Stimulated activated CD4-positive, alpha-beta T cell treated with anti-CD3 and anti-CD28 coated beads, Interleukin-4, amount 100 ng/mL, for 48 hours (primary cell): ENCODE data around the gene PLPPR5.
"Not testable (repeated sequence)": the region's sequence is repeated elsewhere in the genome, so short reads cannot be mapped to it uniquely, and the experiment has no call there.

ENCODE experiments used
- DNase-seq, 2 donors: peaks; one replicate each; pipeline ENCODE4 v3.0.0-alpha.2; 2020; ENCODE audit warnings: low read depth in 2 of 2

The PLPPR5 gene, protein sequence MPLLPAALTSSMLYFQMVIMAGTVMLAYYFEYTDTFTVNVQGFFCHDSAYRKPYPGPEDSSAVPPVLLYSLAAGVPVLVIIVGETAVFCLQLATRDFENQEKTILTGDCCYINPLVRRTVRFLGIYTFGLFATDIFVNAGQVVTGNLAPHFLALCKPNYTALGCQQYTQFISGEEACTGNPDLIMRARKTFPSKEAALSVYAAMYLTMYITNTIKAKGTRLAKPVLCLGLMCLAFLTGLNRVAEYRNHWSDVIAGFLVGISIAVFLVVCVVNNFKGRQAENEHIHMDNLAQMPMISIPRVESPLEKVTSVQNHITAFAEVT

DNA sequence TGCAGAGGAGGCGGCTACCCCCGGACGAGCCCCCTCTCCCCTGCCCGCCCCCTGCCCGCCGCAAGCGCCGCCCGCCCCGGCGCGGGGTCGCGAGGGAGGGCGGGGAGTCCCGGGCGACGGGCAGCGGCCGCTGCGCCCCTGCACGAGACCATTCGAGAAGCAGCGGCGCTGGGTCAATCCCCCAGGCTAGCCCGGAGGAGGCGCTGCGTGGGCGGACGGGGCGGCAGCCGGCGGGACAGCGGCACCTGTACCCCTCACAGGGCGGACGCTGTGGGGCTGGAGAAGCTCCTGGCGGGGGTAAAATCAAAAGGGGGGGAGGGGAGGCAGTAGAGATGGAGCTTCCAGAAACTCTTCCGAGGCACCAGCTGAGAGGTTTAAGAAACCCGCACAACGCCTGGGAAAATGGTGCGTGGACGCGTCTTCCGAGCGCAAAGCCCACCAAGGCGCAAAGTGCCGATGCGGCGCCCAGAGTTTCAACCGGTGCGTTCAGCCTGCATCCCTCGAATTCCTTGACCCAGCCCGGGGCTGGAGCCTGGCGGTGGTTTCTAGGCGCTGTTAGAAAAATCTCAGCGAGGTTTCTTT, at the start of gene PLPPR5:
Gene PLPPR5 (minus strand): TSS at position 1 of the 582 bp plus-strand sequence. CDS start 190 bp downstream, outside the sequence.
- peak in 1 of 2 donors; percentile 6 for DNase-seq

DNA sequence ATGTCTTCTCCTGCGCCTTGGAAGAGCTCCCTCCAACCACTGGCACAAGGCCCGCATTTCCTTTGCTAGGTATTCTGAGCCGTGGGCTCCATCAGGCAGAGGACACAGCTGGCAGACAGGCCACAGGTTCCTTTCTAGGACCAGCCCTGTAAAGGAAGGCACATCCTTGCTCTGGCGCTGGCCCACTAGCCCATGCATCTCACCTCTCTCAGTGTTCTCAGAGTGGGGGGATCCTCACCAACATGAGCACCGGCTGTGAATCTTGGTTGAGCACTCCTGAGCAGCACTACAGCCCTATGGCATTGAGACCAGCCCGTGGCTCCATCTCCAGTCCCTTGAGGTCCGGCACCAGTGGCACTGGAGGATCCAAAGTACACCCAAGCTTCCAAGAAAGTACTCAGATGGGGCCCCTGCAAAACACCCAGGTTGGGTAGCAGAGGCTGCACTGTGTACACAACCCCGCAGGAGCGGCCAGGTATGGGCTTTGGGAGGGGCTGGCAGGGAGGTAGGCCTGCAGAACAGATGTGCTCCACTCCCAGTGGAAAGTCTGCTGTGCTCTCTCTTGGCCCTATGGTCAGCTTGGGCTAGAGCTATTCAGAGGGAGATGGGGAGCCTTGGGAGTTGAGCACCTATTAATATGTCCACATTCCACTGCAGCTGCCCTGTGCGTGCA, 47.1 kb upstream of the PLPPR5 start:
- DNase-seq: no peak

DNA sequence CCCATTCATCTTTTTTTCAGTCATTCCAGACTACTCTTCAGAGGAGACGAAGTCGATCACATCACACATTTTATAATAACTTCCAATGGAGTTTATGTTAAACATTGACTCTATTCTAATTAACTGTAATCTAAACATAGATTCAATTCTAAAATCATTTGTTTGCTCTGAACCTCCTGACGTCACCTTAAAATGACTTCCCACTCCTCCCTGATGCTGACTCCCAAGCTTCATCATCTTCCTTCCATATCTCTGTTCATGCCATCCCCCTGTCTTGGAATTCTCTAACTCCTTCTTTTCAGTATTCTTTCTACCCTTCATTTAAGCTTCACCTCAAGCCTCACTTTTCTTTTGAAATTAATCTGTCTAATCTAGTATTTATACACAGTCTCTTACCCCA, 45.1 kb upstream of the PLPPR5 start:
- no peak for DNase-seq

DNA sequence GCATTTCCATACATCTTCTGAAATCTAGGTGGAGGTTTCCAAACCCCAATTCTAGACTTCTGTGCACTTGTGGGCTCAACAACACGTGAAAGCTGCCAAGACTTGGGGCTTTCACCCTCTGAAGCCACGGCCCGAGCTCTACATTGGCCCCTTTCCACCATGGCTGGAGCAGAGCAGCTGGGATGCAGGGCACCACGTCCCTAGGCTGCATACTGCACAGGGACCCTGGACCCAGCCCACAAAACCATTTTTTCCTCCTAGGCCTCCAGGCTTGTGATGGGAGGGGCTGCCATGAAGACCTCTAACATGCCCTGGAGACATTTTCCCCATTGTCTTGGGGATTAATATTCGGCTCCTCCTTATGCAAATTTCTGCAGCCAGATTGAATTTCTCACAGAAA, 32.1 kb upstream of the PLPPR5 start:
- not testable (repeated sequence) for DNase-seq

DNA sequence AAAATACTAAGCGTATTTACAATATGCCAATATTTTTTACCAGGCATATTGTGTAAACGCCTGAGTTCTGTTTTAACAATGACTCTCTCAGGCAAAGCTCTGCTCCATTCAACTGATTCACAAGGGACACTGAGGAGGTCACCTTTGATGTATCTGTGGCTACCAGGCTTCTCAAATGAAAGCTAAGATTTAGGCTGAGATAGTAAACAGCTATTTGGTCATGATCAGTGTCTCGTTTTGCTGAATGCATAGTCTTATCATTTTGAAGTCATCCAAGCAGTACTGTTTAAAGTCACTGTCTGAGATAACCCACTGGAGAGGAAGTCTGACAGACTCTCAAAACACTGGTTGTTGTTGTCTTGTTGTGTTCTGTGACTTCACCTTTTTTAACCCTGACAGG, 13.7 kb upstream of the PLPPR5 start:
- DNase-seq: no peak

DNA sequence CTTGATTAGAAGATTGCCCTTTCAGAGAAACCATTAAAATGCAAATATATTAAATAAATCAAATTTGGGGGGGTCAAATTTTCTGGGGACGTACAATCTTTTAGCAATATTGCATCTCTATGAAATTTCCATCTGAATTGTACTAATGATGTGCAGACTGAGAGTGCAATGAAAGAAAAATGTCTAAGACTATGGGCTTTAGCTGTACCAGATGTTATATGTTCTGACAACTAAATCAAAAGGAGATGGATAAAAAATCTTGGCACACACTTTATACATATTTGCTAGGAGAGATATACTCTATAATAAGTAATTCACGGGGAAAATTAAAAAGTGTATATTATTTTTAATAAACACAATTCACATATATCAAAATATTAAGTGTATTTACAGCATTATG, 13.0 kb upstream of the PLPPR5 start:
- DNase-seq: no peak

DNA sequence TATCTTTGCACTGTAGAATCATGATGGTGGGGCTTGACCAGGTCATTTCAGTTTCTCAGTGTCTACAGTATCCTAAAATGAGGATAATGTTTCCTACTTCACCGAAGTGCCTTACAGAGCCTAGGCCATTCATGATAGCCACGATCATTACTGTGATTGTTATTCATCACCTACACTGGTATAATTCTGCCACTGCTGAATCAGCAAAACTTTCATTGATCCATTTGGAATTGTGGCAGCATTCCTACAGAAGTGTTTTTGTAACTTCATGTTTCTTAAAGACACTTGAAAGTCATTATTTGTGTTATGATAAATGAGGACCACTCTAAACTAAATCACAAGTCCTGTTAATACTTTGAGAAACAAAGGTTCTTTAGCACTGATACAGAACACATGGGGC, 6.0 kb upstream of the PLPPR5 start:
- no peak for DNase-seq

DNA sequence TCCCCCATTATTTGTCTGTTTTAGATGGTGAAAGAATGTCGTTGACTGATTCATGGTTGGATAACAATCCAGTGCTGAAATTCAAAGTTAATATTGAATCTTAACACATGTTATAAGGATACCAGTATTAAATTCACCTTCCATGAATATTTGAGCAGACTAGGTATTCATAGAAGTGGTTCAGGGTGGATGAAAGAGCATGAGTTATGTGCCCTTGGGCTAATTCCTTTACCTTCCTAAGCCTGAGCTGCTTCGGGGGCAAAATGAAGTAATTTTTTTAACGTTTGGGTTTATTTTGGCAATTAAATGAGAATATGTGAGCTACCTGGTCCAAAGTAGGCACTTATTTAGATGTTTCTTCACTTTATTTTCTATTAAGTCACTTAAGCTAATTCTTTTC, 2.7 kb upstream of the PLPPR5 start:
- DNase-seq: no peak

DNA sequence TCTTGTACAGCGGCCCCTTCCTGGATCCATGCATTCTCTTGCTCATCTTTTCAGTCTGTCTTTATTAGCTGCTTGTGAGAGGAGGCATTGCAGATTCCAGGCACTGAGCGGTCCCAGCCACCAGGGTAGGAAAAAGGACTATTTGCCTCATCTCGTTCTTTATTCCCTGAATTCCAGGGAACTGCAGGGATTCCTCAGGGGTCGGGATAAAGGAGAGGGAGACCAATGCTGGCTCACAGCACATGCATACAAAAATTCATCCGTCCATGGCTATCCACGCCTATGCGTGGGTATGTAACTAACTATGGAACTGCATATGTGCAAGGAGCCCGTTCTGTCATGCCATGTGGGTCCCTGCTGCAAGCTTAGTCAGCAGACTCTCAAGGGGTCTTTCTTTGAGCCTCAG, 879 bp upstream of the PLPPR5 start:
- no peak for DNase-seq

DNA sequence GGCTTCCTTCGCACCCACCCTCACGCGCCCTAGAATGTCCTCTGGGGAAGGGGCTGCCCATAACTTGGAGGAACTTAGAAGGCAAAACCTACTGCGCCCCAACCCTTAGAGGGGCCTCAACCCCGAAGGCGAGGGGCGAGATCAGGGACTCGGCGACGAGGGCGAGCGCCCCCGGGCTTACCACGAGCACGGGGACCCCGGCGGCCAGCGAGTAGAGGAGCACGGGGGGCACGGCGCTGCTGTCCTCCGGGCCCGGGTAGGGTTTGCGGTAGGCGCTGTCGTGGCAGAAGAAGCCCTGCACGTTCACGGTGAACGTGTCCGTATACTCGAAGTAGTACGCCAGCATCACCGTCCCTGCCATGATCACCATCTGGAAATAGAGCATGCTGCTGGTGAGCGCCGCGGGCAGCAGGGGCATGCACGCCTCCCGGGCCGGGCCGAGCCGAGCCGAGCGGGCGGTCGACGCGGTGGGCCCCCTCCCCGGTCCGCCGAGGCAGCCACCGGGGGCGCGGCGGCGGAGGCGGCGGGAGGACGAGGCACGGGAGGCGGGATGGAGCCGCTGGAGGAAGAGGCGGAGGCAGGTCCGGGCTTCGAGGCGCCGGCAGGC, 304 bp downstream of the PLPPR5 start:
- DNase-seq: peak in 1 of 2 donors; percentile 10

DNA sequence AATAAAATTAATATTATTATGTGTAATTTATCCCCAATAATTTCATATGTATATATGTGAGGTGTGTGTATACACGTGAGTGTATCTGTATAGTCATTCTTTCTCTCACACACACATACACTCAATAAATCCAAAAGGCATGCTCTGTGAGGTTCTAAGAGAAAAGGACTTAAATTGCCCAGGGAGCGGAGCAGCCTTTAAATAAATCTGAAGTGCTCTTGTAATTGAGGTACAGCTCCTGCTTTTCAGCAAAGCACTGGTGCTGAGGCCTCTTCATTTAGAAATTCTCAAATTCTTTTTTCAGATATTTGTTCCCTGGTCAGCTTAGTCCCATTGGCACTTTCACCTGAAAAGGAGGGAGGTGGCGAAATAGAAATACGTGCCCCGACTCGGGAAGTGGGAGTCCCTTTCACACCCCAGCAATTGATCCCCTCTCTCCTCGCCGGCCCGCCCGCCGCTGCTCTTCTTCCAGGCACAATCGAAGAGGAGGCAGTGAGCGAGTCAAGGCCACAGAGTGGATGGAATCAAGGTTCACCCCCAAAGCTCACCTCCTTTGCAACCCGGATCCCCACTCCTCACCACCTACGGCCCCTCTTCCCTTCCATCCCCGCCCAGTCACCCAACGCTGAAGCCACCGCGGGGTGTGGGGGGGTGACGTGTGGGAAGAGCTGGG, 944 bp downstream of the PLPPR5 start:
- DNase-seq: no peak

DNA sequence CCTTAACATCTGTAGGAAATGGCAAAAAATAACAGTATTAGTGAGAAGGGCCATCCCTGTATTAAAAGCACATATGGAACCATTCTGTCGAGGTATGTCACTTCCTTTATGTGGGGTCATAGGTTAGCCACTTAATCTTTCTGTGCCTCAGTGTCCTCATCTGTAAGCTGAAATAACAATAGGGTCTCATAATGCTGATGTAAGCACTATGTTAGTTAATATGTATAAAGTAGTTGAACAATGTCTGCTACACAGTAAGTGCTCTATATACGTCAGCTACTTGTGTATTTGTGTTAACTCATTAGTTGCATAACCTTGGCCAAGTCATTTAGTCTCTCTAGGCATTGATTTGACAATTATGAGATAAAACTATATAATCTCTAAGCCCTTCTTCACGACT, 11.8 kb downstream of the PLPPR5 start:
- no peak for DNase-seq

DNA sequence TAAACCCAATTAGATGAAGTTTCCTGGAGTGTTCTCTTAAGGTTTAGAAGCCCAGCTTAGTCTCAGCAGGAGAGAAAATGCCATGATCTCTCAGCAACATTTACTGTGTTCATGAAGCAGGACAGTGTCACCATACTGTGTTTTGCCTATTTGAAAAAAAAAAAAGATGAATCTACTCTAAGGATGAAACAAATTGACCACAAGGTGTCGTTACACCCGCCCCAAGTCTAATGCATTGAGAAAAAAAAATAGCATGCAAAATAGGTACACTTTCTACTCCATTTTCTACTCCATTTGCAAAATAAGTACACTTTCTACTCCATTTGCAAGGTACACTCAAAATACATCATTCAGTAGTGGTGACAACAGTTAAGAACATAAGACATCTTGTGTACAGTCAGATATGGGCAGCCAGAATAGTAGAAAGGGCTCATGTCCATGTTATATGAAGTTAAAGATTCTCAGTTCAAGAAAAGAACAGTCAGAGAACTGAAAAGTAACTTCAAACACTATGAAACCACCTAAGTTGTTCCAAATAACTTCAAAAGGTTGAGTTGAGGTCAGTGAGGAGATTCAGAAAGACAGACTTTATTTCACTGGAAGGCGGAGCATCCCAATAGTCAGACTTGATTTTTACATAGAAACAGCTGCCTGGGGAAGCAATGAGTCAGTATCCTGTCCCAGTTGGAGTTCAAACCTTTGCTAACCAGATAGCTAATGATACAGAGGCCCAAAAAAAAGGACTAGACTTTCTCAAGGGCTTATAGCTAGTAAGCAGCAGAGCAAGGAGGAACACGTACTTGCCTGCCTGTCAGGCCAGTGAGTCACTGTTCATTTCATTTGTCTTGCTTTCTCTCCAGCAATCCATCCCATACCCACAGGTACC, 13.3 kb downstream of the PLPPR5 start:
- no peak for DNase-seq

DNA sequence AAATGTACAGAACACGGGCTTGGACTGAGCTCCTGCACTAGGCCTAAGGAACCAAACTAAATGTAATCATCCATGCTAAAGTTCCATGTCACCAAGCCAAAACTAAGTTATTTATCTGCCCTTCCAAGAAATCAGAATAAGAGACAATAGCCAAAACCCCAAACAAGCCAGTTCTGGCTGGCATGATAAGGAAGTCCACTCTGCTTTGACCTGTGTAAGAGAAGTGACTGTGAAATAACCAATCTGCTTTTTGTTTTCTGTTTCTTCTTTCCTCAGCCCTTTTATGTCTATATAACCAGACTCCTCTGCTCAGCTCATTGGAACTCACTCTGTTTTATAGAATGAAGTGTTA, 15.1 kb downstream of the PLPPR5 start:
- DNase-seq: no peak

DNA sequence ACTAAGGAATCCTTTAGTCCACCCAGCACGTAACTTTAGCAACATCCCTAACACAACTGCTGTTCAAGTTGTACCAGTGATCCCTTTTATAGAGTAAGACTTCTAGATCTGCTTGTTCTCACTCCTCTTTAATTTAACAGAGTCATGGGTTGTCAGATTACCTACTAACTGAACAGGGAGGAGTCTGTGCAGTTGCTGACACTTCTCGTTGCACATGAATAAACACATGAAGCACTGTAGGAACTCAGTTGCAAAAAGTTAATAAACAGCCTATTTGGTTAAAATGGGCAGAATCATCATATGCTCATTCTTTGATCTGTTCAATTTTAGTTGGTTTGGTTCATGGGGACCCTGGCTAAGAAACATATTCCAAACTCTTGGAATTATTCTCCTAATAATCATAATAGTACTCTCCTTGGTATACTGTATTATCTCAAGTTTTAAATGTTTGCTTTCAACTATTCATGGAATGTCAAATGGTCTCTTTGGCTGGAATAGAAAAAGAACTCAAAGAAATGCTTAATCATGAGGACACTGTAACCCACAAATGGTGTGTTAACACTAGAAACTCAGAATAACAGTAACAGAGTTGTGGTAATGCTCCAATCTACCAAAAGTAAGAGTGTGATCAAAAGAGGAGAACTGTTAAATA, 15.6 kb downstream of the PLPPR5 start:
- no peak for DNase-seq

DNA sequence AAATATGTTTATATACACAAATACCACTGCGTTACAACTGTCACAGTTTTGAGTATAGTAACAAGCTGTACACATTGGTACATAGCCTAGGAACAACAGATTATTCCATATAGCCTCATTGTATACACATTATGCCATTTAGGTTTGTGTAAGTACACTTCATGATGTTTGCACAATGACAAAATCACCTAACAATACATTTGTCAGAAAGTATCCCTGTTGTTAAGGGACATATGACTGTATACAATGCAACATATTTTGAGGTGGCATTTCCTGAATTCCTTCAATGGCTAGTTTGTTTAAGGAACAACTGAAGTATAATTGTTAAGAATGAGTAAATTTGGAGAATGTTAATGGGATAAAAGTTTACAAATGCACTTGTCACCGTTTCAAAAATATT, 19.0 kb downstream of the PLPPR5 start:
- DNase-seq: no peak

DNA sequence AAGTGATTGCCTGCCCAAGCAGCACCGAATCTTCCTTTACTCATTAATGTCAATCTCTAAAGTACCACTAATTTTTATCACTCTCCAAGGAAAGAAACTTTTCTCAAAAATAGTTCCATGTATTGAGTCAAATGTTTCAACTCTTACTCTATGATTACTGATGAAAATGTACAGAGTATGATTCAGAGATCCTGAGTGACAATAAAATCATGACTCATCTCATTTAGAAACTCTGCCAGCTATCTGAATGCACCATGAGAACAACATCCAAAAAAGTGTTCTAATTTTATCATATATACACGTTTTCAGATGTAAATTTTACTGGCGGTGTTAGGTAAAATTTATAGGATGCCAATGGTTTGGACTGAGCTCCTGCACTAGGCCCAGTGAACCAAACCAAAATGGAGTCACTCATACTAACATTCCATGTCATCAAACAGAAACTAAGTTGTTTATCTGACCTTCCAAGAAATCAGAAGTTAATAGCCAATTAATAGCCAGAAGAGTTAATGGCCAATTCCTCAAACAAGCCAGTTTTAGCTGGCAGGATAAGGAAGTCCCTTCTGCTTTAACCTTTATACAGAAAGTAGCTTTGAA, 22.6 kb downstream of the PLPPR5 start:
- DNase-seq: no peak

DNA sequence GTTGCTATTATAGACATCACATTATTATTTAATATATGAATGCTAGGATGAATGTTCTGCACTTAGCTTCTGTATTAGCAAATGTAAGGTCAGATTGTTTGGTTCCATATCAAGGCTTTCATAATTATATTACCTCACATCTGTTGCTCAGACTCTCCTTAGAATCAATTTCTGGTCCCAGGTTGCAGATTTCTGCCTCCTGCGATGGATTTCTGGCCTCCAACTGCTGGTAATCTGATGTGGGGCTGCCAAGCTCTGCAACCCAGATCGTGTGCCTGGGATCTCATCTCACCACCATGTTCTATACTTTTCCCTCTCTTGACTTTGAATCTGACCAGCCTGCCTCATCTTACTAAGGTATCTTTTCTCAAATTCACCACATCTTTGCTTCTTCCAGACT, 25.2 kb downstream of the PLPPR5 start:
- DNase-seq: no peak

DNA sequence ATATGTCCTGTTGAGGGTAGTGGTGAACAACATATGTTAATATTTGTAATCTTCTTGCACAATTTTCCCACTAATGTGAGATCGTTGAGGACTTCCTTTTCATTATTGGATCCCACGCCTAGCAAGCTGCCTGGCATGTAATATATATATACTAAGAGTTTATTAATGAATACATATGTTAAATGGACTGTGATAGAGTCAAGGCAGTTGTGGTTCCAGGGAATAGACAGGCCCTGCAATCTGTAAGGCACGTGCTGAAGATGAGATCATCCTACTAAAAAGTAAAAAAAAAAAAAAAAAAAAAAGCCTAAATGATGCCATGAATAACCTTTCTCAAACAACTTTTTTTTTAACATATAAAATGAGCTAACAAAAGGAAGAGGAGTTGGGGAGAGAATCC, 28.9 kb downstream of the PLPPR5 start:
- no peak for DNase-seq

DNA sequence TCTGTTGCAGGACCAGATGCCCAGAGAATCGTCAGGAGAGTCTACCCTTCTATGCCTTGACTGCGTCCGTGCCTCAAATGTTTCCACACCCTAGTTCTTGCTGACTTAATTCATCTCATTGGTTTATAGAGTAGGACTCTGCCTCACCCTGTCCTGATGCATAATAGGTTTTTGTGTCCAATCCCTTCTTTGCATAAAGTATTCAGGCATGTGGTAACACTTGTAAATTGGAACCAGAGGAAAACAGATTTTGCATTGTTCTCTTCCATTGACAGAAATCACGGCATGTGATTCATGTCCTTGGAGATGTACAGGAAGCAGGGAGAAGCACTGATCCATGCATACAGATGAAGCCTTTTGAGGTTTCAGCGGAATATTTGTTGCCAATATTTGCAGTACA, 29.5 kb downstream of the PLPPR5 start:
- DNase-seq: no peak
